UCSD-AML1 (cell line): Measurements from ENCODE around the gene CDK13.

Experiments used
- DNase-seq: peaks from one replicate; lab custom pipeline; 2025; ENCODE audit not compliant: unreplicated experiment; lab: John Stamatoyannopoulos, UW

The CDK13 gene

GRCh38 chr7:39948956-39949928 lies 814 bp upstream of the CDK13 start:
- DNase-seq, result peak; percentile 94

GRCh38 chr7:39950473-39951225 lies 593 bp downstream of the CDK13 start:
- peak; percentile 49 for DNase-seq

GRCh38 chr7:39951226-39952194 lies 1.5 kb downstream of the CDK13 start:
- peak; percentile 66 for DNase-seq

GRCh38 chr7:39952374-39952773 lies 2.3 kb downstream of the CDK13 start:
- no peak for DNase-seq

- DNase-seq, result no peak
Measured at GRCh38 chr7:39952803-39953202, 2.7 kb downstream of the CDK13 start.

GRCh38 chr7:39954694-39955093 lies 4.6 kb downstream of the CDK13 start:
- no peak for DNase-seq

GRCh38 chr7:39958038-39958437 lies 8.0 kb downstream of the CDK13 start:
- no peak for DNase-seq

GRCh38 chr7:39967406-39968161 lies 17.5 kb downstream of the CDK13 start:
- no peak for DNase-seq

- DNase-seq, result no peak
Measured at GRCh38 chr7:39969431-39969830, 19.4 kb downstream of the CDK13 start.

- DNase-seq, result no peak
Measured at GRCh38 chr7:39971924-39972323, 21.9 kb downstream of the CDK13 start.

GRCh38 chr7:39973801-39974200 lies 23.7 kb downstream of the CDK13 start:
- no peak for DNase-seq

- DNase-seq, result no peak
Measured at GRCh38 chr7:39978230-39978934, 28.3 kb downstream of the CDK13 start.

GRCh38 chr7:39979406-39980073 lies 29.5 kb downstream of the CDK13 start:
- DNase-seq, result no peak

GRCh38 chr7:39985398-39985918 lies 35.4 kb downstream of the CDK13 start:
- no peak for DNase-seq

- no peak for DNase-seq
Measured at GRCh38 chr7:39987641-39988347, 37.7 kb downstream of the CDK13 start.

GRCh38 chr7:40000734-40001315 lies 50.8 kb downstream of the CDK13 start:
- no peak for DNase-seq

- DNase-seq, result no peak
Measured at GRCh38 chr7:40001649-40002048, 51.6 kb downstream of the CDK13 start.

GRCh38 chr7:40003597-40003996 lies 53.5 kb downstream of the CDK13 start:
- DNase-seq, result no peak
